ENCODE results near the gene KY. TPM values are rescaled to one million over a fixed set of nuclear protein-coding genes. Genes with fewer than 3 reads are reported as not detected.

The KY gene
- total and polyA plus RNA-seq, 2 donors (not counting 1 experiment from before 2014, with no cell fraction given): under 0.01 to 0.12 TPM

- H3K9ac ChIP-seq (ENCODE audit: insufficient read depth, low read length): no peak overlapping the region
- H3K9me3 ChIP-seq (ENCODE audit: control insufficient read depth, insufficient read depth, low read depth, low read length): no peaks in the 10 kb centered on the region
- no peaks in the 10 kb centered on the region for H4K20me1 ChIP-seq (ENCODE audit: control insufficient read depth, extremely low read depth, insufficient read depth, low read length)
- DNase-seq (ENCODE audit: low read depth in 2 of 2): no peak
- H3K79me2 ChIP-seq (ENCODE audit: control insufficient read depth, insufficient read depth, low read length): no peaks in the 10 kb centered on the region
- no peak for TF ChIP-seq EZH2 (IDR thresholded peaks at IDR 0.05; ENCODE audit: low read length, missing control alignments)
- no peak for TF ChIP-seq CTCF (conservative IDR thresholded peaks at IDR 0.05 in 1 of 2, IDR thresholded peaks at IDR 0.05 in 1 of 2; ENCODE audit: low read depth in 1 of 2, low read length in 2 of 2)
- no peak overlapping the region for H3K4me3 ChIP-seq (replicated peaks in 1 of 4; ENCODE audit: control extremely low read depth in 1 of 4, insufficient read depth in 1 of 4, low read depth in 3 of 4, low read length in 4 of 4)
- H2AFZ ChIP-seq (ENCODE audit: low read length): no peak overlapping the region
- H3K27ac ChIP-seq (ENCODE audit: insufficient read depth, low read length): no peak overlapping the region
- no peaks in the 10 kb centered on the region for H3K27me3 ChIP-seq (ENCODE audit: control insufficient read depth, insufficient read depth, low read length)
- H3K4me2 ChIP-seq (ENCODE audit: extremely low read depth, insufficient read depth, low read length): no peak overlapping the region
- no peaks in the 10 kb centered on the region for H3K36me3 ChIP-seq (ENCODE audit: control insufficient read depth, insufficient read depth, low read length)
- no peaks in the 10 kb centered on the region for H3K4me1 ChIP-seq (ENCODE audit: control insufficient read depth, extremely low read depth, insufficient read depth, low read length)
Observed at GRCh38 chr3:134677987-134678308, 27.1 kb upstream of the KY start.

- Histone ChIP-seq H4K20me1 (ENCODE audit: control insufficient read depth, extremely low read depth, insufficient read depth, low read length) (no peaks in the 10 kb centered on the region), H3K9ac (ENCODE audit: insufficient read depth, low read length) (no peak overlapping the region), H3K4me2 (ENCODE audit: extremely low read depth, insufficient read depth, low read length) (no peak overlapping the region), H3K27me3 (ENCODE audit: control insufficient read depth, insufficient read depth, low read length) (no peaks in the 10 kb centered on the region), H3K36me3 (ENCODE audit: control insufficient read depth, insufficient read depth, low read length) (no peaks in the 10 kb centered on the region), H3K4me3 (replicated peaks in 1 of 4; ENCODE audit: control extremely low read depth in 1 of 4, insufficient read depth in 1 of 4, low read depth in 3 of 4, low read length in 4 of 4) (no peak overlapping the region), H3K4me1 (ENCODE audit: control insufficient read depth, extremely low read depth, insufficient read depth, low read length) (no peaks in the 10 kb centered on the region), H3K9me3 (ENCODE audit: control insufficient read depth, insufficient read depth, low read depth, low read length) (no peaks in the 10 kb centered on the region), H3K27ac (ENCODE audit: insufficient read depth, low read length) (no peak overlapping the region), H3K79me2 (ENCODE audit: control insufficient read depth, insufficient read depth, low read length) (no peaks in the 10 kb centered on the region), H2AFZ (ENCODE audit: low read length) (no peak overlapping the region)
- no peak for DNase-seq (ENCODE audit: low read depth in 2 of 2)
- peak; percentile 15 to 31 for TF ChIP-seq CTCF (conservative IDR thresholded peaks at IDR 0.05 in 1 of 2, IDR thresholded peaks at IDR 0.05 in 1 of 2; ENCODE audit: low read depth in 1 of 2, low read length in 2 of 2)
- TF ChIP-seq EZH2 (IDR thresholded peaks at IDR 0.05; ENCODE audit: low read length, missing control alignments): no peak
Observed at GRCh38 chr3:134677196-134677986, 26.6 kb upstream of the KY start.

- H3K4me3 ChIP-seq (replicated peaks in 1 of 4; ENCODE audit: control extremely low read depth in 1 of 4, insufficient read depth in 1 of 4, low read depth in 3 of 4, low read length in 4 of 4): no peak overlapping the region
- no peak overlapping the region for H3K4me2 ChIP-seq (ENCODE audit: extremely low read depth, insufficient read depth, low read length)
- no peak overlapping the region for H3K27ac ChIP-seq (ENCODE audit: insufficient read depth, low read length)
- no peak overlapping the region for H2AFZ ChIP-seq (ENCODE audit: low read length)
- no peak overlapping the region for H3K9ac ChIP-seq (ENCODE audit: insufficient read depth, low read length)
- no peaks in the 10 kb centered on the region for H3K4me1 ChIP-seq (ENCODE audit: control insufficient read depth, extremely low read depth, insufficient read depth, low read length)
- H3K36me3 ChIP-seq (ENCODE audit: control insufficient read depth, insufficient read depth, low read length): no peaks in the 10 kb centered on the region
- no peaks in the 10 kb centered on the region for H3K79me2 ChIP-seq (ENCODE audit: control insufficient read depth, insufficient read depth, low read length)
- no peaks in the 10 kb centered on the region for H4K20me1 ChIP-seq (ENCODE audit: control insufficient read depth, extremely low read depth, insufficient read depth, low read length)
- H3K9me3 ChIP-seq (ENCODE audit: control insufficient read depth, insufficient read depth, low read depth, low read length): no peaks in the 10 kb centered on the region
- DNase-seq (ENCODE audit: low read depth in 2 of 2): peak in 1 of 2 donors; percentile 20
- no peak for TF ChIP-seq EZH2 (IDR thresholded peaks at IDR 0.05; ENCODE audit: low read length, missing control alignments)
- no peaks in the 10 kb centered on the region for H3K27me3 ChIP-seq (ENCODE audit: control insufficient read depth, insufficient read depth, low read length)
Observed at GRCh38 chr3:134675726-134676256, 25.0 kb upstream of the KY start.

Measured in fibroblast of lung (primary cell).